ENCODE data around the gene VTI1A. TPM values are rescaled to one million over a fixed set of nuclear protein-coding genes. Genes with fewer than 3 reads are reported as not detected.

VTI1A gene
- total and polyA plus RNA-seq, 2 of the 8 experiments (the other 6 are each of a cell fraction or from before 2014, with no cell fraction given) = 6.0 to 20.0 TPM

DNA sequence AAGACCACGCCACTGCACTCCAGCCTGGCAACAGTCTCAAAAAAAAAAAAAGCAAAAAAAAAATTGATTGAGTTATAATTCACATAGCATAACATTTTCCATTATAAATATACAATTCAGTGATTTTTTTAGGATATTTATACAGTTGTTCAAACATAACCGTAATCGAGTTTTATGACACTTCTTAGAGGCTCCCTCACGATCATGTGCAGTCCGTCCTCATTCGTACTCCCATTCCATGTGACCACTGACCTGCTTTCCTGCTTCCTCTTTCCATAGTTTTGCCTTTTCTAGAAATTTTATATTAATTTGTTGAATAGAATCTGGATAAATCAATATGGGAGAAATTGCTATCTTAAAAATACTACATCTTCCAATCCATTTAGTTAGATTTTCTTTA, 45.7 kb downstream of the VTI1A start (continued):
- no peak for TF ChIP-seq CHD7 (IDR thresholded peaks at IDR 0.05; ENCODE audit: insufficient replicate concordance, low read length)
- TF ChIP-seq SIN3A (conservative IDR thresholded peaks at IDR 0.05 in 1 of 2, IDR thresholded peaks at IDR 0.05 in 1 of 2; ENCODE audit: low read depth in 1 of 2, low read length in 2 of 2) = no peak
- no peak for TF ChIP-seq CBX5 (IDR thresholded peaks at IDR 0.05; ENCODE audit: low read depth, low read length)
